Esophagus squamous epithelium (tissue), 4 donors: ENCODE data around the gene VEGFD.

ENCODE experiments used
- CTCF ChIP-seq, 6 experiments: fragments of 450-650 bp in 4 of 6; fragments of 200-600 bp in 2 of 6; sonication (generic) in 2 of 6; IDR thresholded peaks; one replicate each; pipeline ENCODE4 v1.5.1; 2016 to 2019; ENCODE audit warnings: antibody characterized with exemption in 6 of 6, mild to moderate bottlenecking in 4 of 6, moderate library complexity in 4 of 6
- POLR2A ChIP-seq, 4 donors: fragments of 450-650 bp; IDR thresholded peaks; one replicate each; pipeline ENCODE4 v1.6.1; 2017; ENCODE audit warnings: antibody characterized with exemption in 4 of 4, mild to moderate bottlenecking in 4 of 4, moderate library complexity in 3 of 4

- TF ChIP-seq CTCF (IDR thresholded peaks at IDR 0.05) (no peak), POLR2A (IDR thresholded peaks at IDR 0.05) (no peak)
Observed at GRCh38 chrX:15382813-15383212, 1.4 kb downstream of the VEGFD start.
